ENCODE data around the gene RAB11FIP2.

The RAB11FIP2 gene

GRCh38 chr10:117980755-117981702 is 65.7 kb downstream of the RAB11FIP2 start:
- no peak for DNase-seq

GRCh38 chr10:117980216-117980615 is 66.5 kb downstream of the RAB11FIP2 start:
- no peak for DNase-seq

- no peak for DNase-seq
Measured at GRCh38 chr10:117972168-117972837, 74.4 kb downstream of the RAB11FIP2 start.

GRCh38 chr10:117970962-117971361 is 75.8 kb downstream of the RAB11FIP2 start:
- DNase-seq = no peak

- no peak for DNase-seq
Measured at GRCh38 chr10:117969592-117969991, 77.1 kb downstream of the RAB11FIP2 start.

GRCh38 chr10:117968354-117969182 is 78.2 kb downstream of the RAB11FIP2 start:
- no peak for DNase-seq

- DNase-seq = no peak
Measured at GRCh38 chr10:117967149-117967650, 79.5 kb downstream of the RAB11FIP2 start.

GRCh38 chr10:117965984-117966383 is 80.8 kb downstream of the RAB11FIP2 start:
- no peak for DNase-seq

- DNase-seq = no peak
Measured at GRCh38 chr10:117964536-117964935, 82.2 kb downstream of the RAB11FIP2 start.

- no peak for DNase-seq
Measured at GRCh38 chr10:117960345-117960935, 86.3 kb downstream of the RAB11FIP2 start.

- no peak for DNase-seq
Measured at GRCh38 chr10:117956972-117957371, 89.8 kb downstream of the RAB11FIP2 start.

GRCh38 chr10:117955176-117955575 is 91.6 kb downstream of the RAB11FIP2 start:
- no peak for DNase-seq

All from activated naive CD4-positive, alpha-beta T cell treated with anti-CD3 and anti-CD28 coated beads, Interleukin-2, amount 50 U/mL, for 16 hours (primary cell).